ENCODE data around the gene ARIH1.
"Not testable (repeated sequence)": the region's sequence is repeated elsewhere in the genome, so short reads cannot be mapped to it uniquely, and the experiment has no call there.

Gene ARIH1

GRCh38 chr15:72545156-72545555 lies 71.0 kb downstream of the ARIH1 start:
- no peak for DNase-seq

GRCh38 chr15:72554471-72555425 lies 80.6 kb downstream of the ARIH1 start:
- peak; percentile 23 for DNase-seq

- DNase-seq, result no peak
Observed at GRCh38 chr15:72559781-72560180, 85.7 kb downstream of the ARIH1 start.

DNA sequence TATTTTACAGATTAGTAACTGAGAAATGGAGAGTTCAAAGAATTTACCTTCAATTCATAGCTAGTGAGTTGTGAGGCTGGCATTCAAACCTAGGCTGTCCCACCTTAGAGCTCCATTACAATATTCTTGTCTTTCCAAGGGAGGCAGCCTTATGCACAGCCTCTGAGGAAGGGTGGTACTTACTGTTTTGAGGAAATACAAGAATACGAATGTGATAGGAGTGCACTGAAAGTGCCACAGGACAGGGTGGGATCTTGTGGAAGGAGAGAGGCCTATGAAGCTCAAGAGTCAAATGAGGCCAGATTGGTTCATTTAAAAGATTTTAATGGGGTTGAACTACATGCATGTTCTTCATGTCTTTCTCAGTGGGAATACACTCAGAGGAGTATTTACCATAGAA lies 86.3 kb downstream of the ARIH1 start:
- DNase-seq, result no peak

DNA sequence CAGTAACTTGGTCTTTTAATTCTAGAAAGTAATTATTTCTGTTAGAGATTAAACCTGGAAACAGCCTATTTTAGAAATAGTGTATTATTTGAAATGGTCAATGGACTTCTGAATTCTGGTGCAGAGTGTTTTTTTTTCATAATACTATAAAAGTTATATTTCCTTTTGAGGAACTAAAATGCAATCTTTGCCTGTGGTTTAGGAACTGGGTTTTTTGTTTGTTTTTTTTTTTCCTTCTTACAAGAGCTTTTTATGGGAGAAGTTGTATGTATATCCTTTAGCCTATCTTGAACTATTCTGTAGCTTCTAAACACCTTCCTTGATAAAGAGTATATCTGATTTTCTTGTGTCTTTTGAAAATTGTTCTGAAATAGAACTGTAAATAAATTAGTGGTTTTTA lies 88.3 kb downstream of the ARIH1 start:
- DNase-seq, result no peak

DNA sequence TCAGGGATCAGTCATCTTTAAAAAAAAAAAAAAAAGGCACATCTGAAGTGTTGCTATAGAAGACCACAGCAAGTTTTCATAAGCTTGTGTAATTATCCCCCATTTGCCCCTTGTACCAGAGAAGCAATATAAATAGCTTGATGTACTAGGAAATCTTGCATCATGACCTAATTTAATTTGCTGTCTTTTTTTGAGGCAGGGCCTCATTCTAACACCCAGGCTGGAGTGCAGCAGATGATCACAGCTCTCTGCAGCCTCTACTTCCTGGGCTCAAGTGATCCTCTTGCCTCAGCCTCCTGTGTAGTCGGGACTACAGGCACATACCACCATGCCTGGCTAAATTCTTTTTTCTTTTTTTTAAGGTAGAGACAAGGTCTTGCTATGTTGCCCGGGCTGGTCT lies 88.7 kb downstream of the ARIH1 start:
- no peak for DNase-seq

- no peak for DNase-seq
Observed at GRCh38 chr15:72564091-72564490, 90.0 kb downstream of the ARIH1 start.

- DNase-seq, result no peak
Observed at GRCh38 chr15:72566973-72567372, 92.8 kb downstream of the ARIH1 start.

DNA sequence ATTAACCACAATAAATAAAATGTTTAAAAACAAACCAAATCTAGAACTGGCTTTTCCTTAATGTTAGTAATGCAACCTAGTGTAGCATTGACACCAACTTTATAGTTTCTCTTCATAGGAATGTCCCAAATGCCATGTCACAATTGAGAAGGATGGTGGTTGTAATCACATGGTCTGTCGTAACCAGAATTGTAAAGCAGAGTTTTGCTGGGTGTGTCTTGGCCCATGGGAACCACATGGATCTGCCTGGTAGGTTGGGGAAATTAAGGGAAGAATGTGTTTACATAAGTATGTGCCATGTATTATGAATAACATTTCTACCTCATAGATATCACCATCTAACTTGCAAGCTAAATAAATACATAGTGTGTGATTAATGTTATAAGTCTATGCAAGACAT lies 95.9 kb downstream of the ARIH1 start:
- DNase-seq, result no peak

- DNase-seq, result no peak
Observed at GRCh38 chr15:72579814-72580213, 105.7 kb downstream of the ARIH1 start.

GRCh38 chr15:72584006-72584405 lies 109.9 kb downstream of the ARIH1 start:
- no peak for DNase-seq

DNA sequence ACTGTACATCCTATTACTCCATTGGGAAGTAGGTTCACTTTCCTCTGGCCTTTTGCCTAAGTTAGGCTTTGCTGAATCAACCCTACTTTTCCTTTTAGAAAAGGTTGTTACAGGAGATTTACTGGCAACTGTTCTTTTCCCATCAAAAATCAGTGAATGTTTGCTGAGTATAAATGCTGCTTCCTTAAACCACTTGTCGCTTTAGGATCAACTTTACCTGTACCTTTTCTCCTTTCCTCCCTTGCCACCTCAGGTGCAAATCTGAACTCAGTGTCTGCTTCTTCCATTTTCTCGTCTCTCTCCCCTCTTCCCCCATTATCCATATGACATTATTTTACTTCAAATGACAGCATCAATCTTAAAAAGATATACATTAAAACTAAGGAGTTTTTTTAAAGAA lies 110.9 kb downstream of the ARIH1 start:
- no peak for DNase-seq

DNA sequence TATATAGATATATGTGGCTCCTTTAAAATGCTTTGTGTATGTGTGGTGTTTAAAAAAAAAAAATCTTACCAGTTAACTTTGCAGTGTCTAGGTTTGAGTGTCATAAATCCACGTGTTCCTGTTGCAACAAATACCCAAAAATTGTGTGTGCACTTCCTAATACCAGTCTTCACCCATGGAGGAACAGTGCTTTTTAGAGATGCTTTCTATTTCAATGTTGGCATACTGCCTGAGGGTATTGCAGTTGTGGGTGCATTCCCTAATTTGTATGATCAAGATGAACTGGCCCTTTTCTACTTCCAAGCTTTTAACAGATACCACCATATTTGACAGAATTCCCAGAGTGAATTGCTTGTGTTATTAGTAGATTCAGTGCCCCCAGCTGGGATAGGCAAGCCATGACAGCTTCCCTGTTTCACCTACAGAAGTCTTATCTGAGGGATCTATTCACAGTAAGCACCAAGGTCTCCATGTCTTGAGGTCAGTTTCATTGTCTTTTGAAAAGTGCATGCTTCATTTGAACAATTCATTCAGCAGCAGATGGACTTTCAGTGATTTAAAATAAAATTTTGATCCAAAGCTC lies 111.4 kb downstream of the ARIH1 start:
- no peak for DNase-seq

GRCh38 chr15:72588096-72588495 lies 114.0 kb downstream of the ARIH1 start:
- DNase-seq, result no peak

- no peak for DNase-seq
Observed at GRCh38 chr15:72590427-72590826, 116.3 kb downstream of the ARIH1 start.

DNA sequence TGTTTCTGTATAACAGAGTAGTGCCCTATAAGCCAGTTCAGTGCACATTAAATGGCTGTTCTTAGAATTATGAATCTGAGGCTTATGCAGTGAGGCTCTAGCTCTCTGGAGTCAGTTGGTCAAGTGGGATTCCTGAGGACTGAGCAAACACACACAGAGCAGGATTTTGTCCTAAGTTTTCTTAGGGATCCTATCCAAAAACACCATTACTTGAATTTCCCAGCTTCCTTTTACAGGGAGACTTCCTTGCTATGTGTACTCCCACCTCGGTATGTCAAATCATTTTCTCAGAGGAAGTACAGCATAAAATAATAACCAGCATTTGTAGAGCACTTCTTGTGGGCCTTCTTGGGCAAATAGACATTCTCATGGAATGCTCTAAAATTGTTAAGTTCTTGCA lies 117.2 kb downstream of the ARIH1 start:
- DNase-seq, result no peak

GRCh38 chr15:72592097-72592496 lies 118.0 kb downstream of the ARIH1 start:
- no peak for DNase-seq

GRCh38 chr15:72592676-72593075 lies 118.5 kb downstream of the ARIH1 start:
- no peak for DNase-seq

- no peak for DNase-seq
Observed at GRCh38 chr15:72593838-72594237, 119.7 kb downstream of the ARIH1 start.

- DNase-seq, result no peak
Observed at GRCh38 chr15:72599855-72600464, 125.8 kb downstream of the ARIH1 start.

- DNase-seq, result no peak
Observed at GRCh38 chr15:72604794-72605193, 130.7 kb downstream of the ARIH1 start.

- not testable (repeated sequence) for DNase-seq
Observed at GRCh38 chr15:72608084-72608483, 134.0 kb downstream of the ARIH1 start.

- no peak for DNase-seq
Observed at GRCh38 chr15:72609862-72610261, 135.7 kb downstream of the ARIH1 start.

GRCh38 chr15:72612324-72612723 lies 138.2 kb downstream of the ARIH1 start:
- DNase-seq, result not testable (repeated sequence)

Measured in activated CD4-positive, alpha-beta T cell treated with anti-CD3 and anti-CD28 coated beads, Interleukin-2, amount 50 U/mL, for 1 hour (primary cell).